Ovary (tissue), 3 donors: ENCODE data around the gene CACNA1D.

ENCODE experiments used
- EP300 ChIP-seq: sonication (generic); formaldehyde crosslinking; IDR thresholded peaks from one replicate; pipeline ENCODE4 v1.6.1; 2017; ENCODE audit warnings: antibody characterized with exemption
- POLR2A ChIP-seq: fragments of 450-650 bp; IDR thresholded peaks from one replicate; pipeline ENCODE4 v1.6.1; 2017; ENCODE audit warnings: antibody characterized with exemption, mild to moderate bottlenecking, moderate library complexity
- TF ChIP-seq, protein P1 (sequence below), 3 donors: fragments of 450-650 bp in 2 of 3; fragments of 200-600 bp in 1 of 3; IDR thresholded peaks; one replicate each; pipeline versions ENCODE4 v1.5.1 to v1.8.0; 2016 to 2022; ENCODE audit warnings: antibody characterized with exemption in 3 of 3, mild to moderate bottlenecking in 1 of 3
- donor health status: DM: no; HTN: no; CAD: no.

- TF ChIP-seq, protein P1, sequence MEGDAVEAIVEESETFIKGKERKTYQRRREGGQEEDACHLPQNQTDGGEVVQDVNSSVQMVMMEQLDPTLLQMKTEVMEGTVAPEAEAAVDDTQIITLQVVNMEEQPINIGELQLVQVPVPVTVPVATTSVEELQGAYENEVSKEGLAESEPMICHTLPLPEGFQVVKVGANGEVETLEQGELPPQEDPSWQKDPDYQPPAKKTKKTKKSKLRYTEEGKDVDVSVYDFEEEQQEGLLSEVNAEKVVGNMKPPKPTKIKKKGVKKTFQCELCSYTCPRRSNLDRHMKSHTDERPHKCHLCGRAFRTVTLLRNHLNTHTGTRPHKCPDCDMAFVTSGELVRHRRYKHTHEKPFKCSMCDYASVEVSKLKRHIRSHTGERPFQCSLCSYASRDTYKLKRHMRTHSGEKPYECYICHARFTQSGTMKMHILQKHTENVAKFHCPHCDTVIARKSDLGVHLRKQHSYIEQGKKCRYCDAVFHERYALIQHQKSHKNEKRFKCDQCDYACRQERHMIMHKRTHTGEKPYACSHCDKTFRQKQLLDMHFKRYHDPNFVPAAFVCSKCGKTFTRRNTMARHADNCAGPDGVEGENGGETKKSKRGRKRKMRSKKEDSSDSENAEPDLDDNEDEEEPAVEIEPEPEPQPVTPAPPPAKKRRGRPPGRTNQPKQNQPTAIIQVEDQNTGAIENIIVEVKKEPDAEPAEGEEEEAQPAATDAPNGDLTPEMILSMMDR (IDR thresholded peaks at IDR 0.05): no peak
- TF ChIP-seq POLR2A (no peak), EP300 (no peak)
These were observed 134.4 kb downstream of the CACNA1D start for GRCh38 chr3:53628536-53629401.
